GM23338 (cell line): Measurements from ENCODE around the gene TIMM10. TPM values are rescaled to one million over a fixed set of nuclear protein-coding genes. Genes with fewer than 3 reads are reported as not detected.

Experiments
- ATAC-seq: fragments of 200-7000 bp; cut with Tn5 transposase; 3 replicates; pipeline ENCODE4 v1.9.1; 2020
- DNase-seq: peaks from one replicate; pipeline ENCODE4 v3.0.0-alpha.2; 2015; ENCODE audit warnings: low spot score
- H2AFZ ChIP-seq: fragments of 200-600 bp; sonication (generic); 2 replicates; pipeline ENCODE4 v1.8.0; 2016; ENCODE audit warnings: antibody characterized with exemption, mild to moderate bottlenecking, moderate library complexity
- H3F3A ChIP-seq: fragments of 200-600 bp; sonication (generic); replicated peaks from 2 replicates; pipeline ENCODE4 v1.8.0; 2017; ENCODE audit warnings: antibody characterized with exemption, mixed run types, low read depth
- H3K27ac ChIP-seq: fragments of 200-600 bp; sonication (generic); 2 replicates; pipeline ENCODE4 v1.6.1; 2016; ENCODE audit warnings: low read depth
- H3K27me3 ChIP-seq: fragments of 200-600 bp; sonication (generic); 2 replicates; pipeline ENCODE4 v1.8.0; 2016; ENCODE audit warnings: mild to moderate bottlenecking, mixed run types, moderate library complexity; ENCODE audit not compliant: insufficient read depth
- H3K36me3 ChIP-seq: fragments of 200-600 bp; sonication (generic); 2 replicates; pipeline ENCODE4 v1.8.0; 2016; ENCODE audit warnings: mild to moderate bottlenecking; ENCODE audit not compliant: insufficient read depth
- H3K4me1 ChIP-seq: fragments of 200-600 bp; sonication (generic); 2 replicates; pipeline ENCODE4 v1.8.0; 2016; ENCODE audit warnings: mild to moderate bottlenecking, moderate library complexity; ENCODE audit not compliant: insufficient read depth
- H3K4me2 ChIP-seq: fragments of 200-600 bp; sonication (generic); 2 replicates; pipeline ENCODE4 v1.7.1; 2017; ENCODE audit warnings: mixed run types
- H3K4me3 ChIP-seq: fragments of 200-600 bp; sonication (generic); 2 replicates; pipeline ENCODE4 v1.6.1; 2016; ENCODE audit warnings: mixed run types
- H3K79me2 ChIP-seq: fragments of 200-600 bp; sonication (generic); replicated peaks from 2 replicates; pipeline ENCODE4 v1.8.0; 2017; ENCODE audit warnings: mild to moderate bottlenecking; ENCODE audit not compliant: insufficient read depth
- H3K9me2 ChIP-seq: fragments of 200-600 bp; sonication (generic); 2 replicates; pipeline ENCODE4 v1.8.0; 2017; ENCODE audit not compliant: insufficient read depth
- H4K20me1 ChIP-seq: fragments of 200-600 bp; sonication (generic); replicated peaks from 2 replicates; pipeline ENCODE4 v1.8.0; 2017; ENCODE audit warnings: mild to moderate bottlenecking; ENCODE audit not compliant: insufficient read depth
- H3K27ac Mint-ChIP-seq: 2 replicates; pipeline ENCODE4 v1.8.0; 2020; ENCODE audit warnings: inconsistent platforms, mild to moderate bottlenecking, moderate library complexity, mixed read lengths
- H3K27me3 Mint-ChIP-seq: 3 replicates; pipeline ENCODE4 v1.8.0; 2022; ENCODE audit warnings: low read depth, mild to moderate bottlenecking, moderate library complexity, mixed read lengths, inconsistent platforms; ENCODE audit not compliant: insufficient read depth, poor library complexity
- H3K36me3 Mint-ChIP-seq: 3 replicates; pipeline ENCODE4 v1.8.0; 2021; ENCODE audit warnings: low read depth, mild to moderate bottlenecking, inconsistent platforms, moderate library complexity, mixed read lengths
- H3K4me1 Mint-ChIP-seq: 3 replicates; pipeline ENCODE4 v1.8.0; 2020; ENCODE audit warnings: mild to moderate bottlenecking, inconsistent platforms, mixed read lengths
- H3K4me3 Mint-ChIP-seq: 3 replicates; pipeline ENCODE4 v1.8.0; 2021; ENCODE audit warnings: moderate library complexity, mild to moderate bottlenecking, inconsistent platforms, mixed read lengths
- H3K9me3 Mint-ChIP-seq: 3 replicates; pipeline ENCODE4 v1.8.0; 2020; ENCODE audit warnings: moderate library complexity, mild to moderate bottlenecking, inconsistent platforms, mixed read lengths
- CREB1 ChIP-seq: fragments of 250-450 bp; sonication (Bioruptor Pico); IDR thresholded peaks from 2 replicates; pipeline ENCODE4 v1.5.0; 2020; ENCODE audit warnings: low read depth, mild to moderate bottlenecking, moderate library complexity
- CTCF ChIP-seq, 2 experiments: fragments of 200-600 bp in 1 of 2; sonication (generic) in 1 of 2; conservative IDR thresholded peaks; 2 replicates each; pipeline versions ENCODE4 v1.5.1 to v1.6.1; 2016 to 2017; ENCODE audit warnings: antibody characterized with exemption in 2 of 2, low read depth in 2 of 2, mild to moderate bottlenecking in 2 of 2, moderate library complexity in 1 of 2
- EZH2 ChIP-seq: fragments of 200-600 bp; sonication (generic); IDR thresholded peaks from one replicate; pipeline ENCODE4 v1.8.0; 2017; ENCODE audit warnings: antibody characterized with exemption, mild to moderate bottlenecking, low read depth; ENCODE audit not compliant: unreplicated experiment
- NANOG ChIP-seq: IDR thresholded peaks from 2 replicates; pipeline ENCODE4 v1.6.1; 2016; ENCODE audit warnings: antibody characterized with exemption, borderline replicate concordance
- POLR2AphosphoS5 ChIP-seq: IDR thresholded peaks from 2 replicates; pipeline ENCODE4 v1.6.1; 2016; ENCODE audit warnings: antibody characterized with exemption, low read depth
- STAT1 ChIP-seq: IDR thresholded peaks from one replicate; pipeline ENCODE4 v1.6.1; 2016; ENCODE audit warnings: antibody characterized with exemption; ENCODE audit not compliant: unreplicated experiment
- ZNF114 ChIP-seq: fragments of 250-450 bp; sonication (Bioruptor Pico); IDR thresholded peaks from 2 replicates; pipeline ENCODE4 v1.5.0; 2020; ENCODE audit warnings: mild to moderate bottlenecking, moderate library complexity
- ZNF331 ChIP-seq: fragments of 250-450 bp; sonication (Bioruptor Pico); IDR thresholded peaks from 2 replicates; pipeline ENCODE4 v1.5.0; 2020; ENCODE audit warnings: low read depth, mild to moderate bottlenecking, moderate library complexity
- ZNF462 ChIP-seq: fragments of 250-450 bp; sonication (Bioruptor Pico); IDR thresholded peaks from 2 replicates; pipeline ENCODE4 v1.5.0; 2020; ENCODE audit warnings: mild to moderate bottlenecking, moderate library complexity
- polyA plus RNA-seq: library from polyadenylated mRNA; unstranded; fragments of >200 nt; fragmentation: Nextera tagmentation; extraction: Ambion mirVana; gene quantifications from 2 replicates; pipeline ENCODE4 v1.2.1, GENCODE V29; 2016
- total RNA-seq: library from RNA; depleted of rRNA; stranded (reverse); fragments of >200 nt; shearing (Covaris generic); gene quantifications from 2 replicates; pipeline ENCODE4 v1.2.3, GENCODE V29; 2014

Gene TIMM10
- total and polyA plus RNA-seq, 2 experiments from 2014 or later, result 59.1 to 194 TPM

DNA sequence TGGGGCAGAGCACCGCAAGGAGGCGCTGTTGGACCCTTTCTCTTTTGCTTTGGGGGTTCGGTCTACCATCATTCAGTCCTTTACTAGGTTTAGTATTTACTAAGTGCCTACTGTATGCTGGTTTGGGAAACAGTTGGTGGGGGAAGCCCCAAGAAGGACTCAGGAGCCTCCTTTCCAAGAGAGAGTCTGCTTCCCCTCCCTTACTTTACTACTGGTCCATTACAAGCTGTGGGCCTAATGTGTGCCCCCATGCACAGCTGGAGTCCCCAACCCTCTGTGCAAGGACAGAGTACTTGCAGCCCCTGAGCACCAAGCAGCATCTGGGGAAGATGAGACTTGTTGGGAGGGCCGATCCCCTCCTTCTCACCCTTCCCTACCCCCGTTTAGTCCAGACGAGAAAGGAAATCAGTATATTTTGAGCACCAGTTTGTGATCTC is 37.8 kb upstream of the TIMM10 start:
- peak; percentile 93 for DNase-seq
- Mint-ChIP-seq H3K4me3 (peak overlapping the region; percentile 94), H3K27me3 (peaks cover 10% of the 10 kb centered on the region), H3K36me3 (no peaks in the 10 kb centered on the region; the same call in 2 of the 3 replicates), H3K27ac (peak overlapping the region; percentile 93), H3K9me3 (no peaks in the 10 kb centered on the region), H3K4me1 (peaks cover 31% of the 10 kb centered on the region)
- H3K27ac ChIP-seq, result peak overlapping the region; percentile 89
- peaks cover 20% of the 10 kb centered on the region for H3K79me2 ChIP-seq
- H3K9me2 ChIP-seq, result no peaks in the 10 kb centered on the region
- peak; percentile 33 for ATAC-seq
- H3K4me3 ChIP-seq, result peak overlapping the region; percentile 96
- H3K4me1 ChIP-seq, result peaks cover 23% of the 10 kb centered on the region
- H3K36me3 ChIP-seq, result no peaks in the 10 kb centered on the region
- H3K4me2 ChIP-seq, result peak overlapping the region; percentile 93
- no peaks in the 10 kb centered on the region for H3K27me3 ChIP-seq
- no peaks in the 10 kb centered on the region for H4K20me1 ChIP-seq
- TF ChIP-seq EZH2 (no peak), CREB1 (CRISPR knock-in tag) (no peak), CTCF (conservative IDR thresholded peaks at IDR 0.05; ENCODE audit: low read depth in 2 of 2) (peak in 1 of 2 experiments; percentile 96), STAT1 (no peak)
- 0 out of 2 replicates have a peak overlapping the region, but pooled peaks have one; percentile 8 for H2AFZ ChIP-seq
- H3F3A ChIP-seq, result peaks cover 16% of the 10 kb centered on the region

GRCh38 chr11:57567515-57568329 is 37.2 kb upstream of the TIMM10 start, which contains the start of gene UBE2L6:
TSS of gene UBE2L6 (minus strand) at chr11:57567672. CDS start at chr11:57567611, 61 bp downstream.
- H3K4me3 Mint-ChIP-seq, result peak within 1 kb of the TSS; percentile 94
- Histone ChIP-seq H2AFZ (peak within 1 kb of the TSS; percentile 94), H3K4me3 (peak within 1 kb of the TSS; percentile 96), H4K20me1 (no peaks in the 10 kb centered on the region), H3K4me2 (peak within 1 kb of the TSS; percentile 97), H3K27ac (peak within 1 kb of the TSS; percentile 89), H3F3A (peaks cover 16% of the 10 kb centered on the region), H3K27me3 (no peaks in the 10 kb centered on the region), H3K4me1 (peaks cover 23% of the 10 kb centered on the region), H3K36me3 (no peaks in the 10 kb centered on the region), H3K79me2 (peaks cover 20% of the 10 kb centered on the region), H3K9me2 (no peaks in the 10 kb centered on the region)
- H3K9me3 Mint-ChIP-seq, result no peaks in the 10 kb centered on the region
- ATAC-seq (peak; percentile 87), DNase-seq (peak; percentile 74)
- H3K4me1 Mint-ChIP-seq, result peaks cover 31% of the 10 kb centered on the region
- H3K36me3 Mint-ChIP-seq, result no peaks in the 10 kb centered on the region; the same call in 2 of the 3 replicates
- peak within 1 kb of the TSS; percentile 93 for H3K27ac Mint-ChIP-seq
- peaks cover 10% of the 10 kb centered on the region for H3K27me3 Mint-ChIP-seq
- no peak for TF ChIP-seq ZNF331 (CRISPR knock-in tag)
- TF ChIP-seq NANOG, result no peak
- peak; percentile 58 for TF ChIP-seq POLR2AphosphoS5
- no peak for TF ChIP-seq ZNF462 (CRISPR knock-in tag)
- TF ChIP-seq CTCF (conservative IDR thresholded peaks at IDR 0.05; ENCODE audit: low read depth in 2 of 2), result peak; percentile 57 to 96; a peak in 2 of 4 replicates
- TF ChIP-seq ZNF114 (CRISPR knock-in tag), result no peak
